Measurements from ENCODE around the gene LRRC4C.

- no peak for TF ChIP-seq SMARCA5 (IDR thresholded peaks at IDR 0.05)
- no peak for TF ChIP-seq NFYA (IDR thresholded peaks at IDR 0.05; ENCODE audit: borderline replicate concordance, low read depth, low read length)
- TF ChIP-seq, protein P1, sequence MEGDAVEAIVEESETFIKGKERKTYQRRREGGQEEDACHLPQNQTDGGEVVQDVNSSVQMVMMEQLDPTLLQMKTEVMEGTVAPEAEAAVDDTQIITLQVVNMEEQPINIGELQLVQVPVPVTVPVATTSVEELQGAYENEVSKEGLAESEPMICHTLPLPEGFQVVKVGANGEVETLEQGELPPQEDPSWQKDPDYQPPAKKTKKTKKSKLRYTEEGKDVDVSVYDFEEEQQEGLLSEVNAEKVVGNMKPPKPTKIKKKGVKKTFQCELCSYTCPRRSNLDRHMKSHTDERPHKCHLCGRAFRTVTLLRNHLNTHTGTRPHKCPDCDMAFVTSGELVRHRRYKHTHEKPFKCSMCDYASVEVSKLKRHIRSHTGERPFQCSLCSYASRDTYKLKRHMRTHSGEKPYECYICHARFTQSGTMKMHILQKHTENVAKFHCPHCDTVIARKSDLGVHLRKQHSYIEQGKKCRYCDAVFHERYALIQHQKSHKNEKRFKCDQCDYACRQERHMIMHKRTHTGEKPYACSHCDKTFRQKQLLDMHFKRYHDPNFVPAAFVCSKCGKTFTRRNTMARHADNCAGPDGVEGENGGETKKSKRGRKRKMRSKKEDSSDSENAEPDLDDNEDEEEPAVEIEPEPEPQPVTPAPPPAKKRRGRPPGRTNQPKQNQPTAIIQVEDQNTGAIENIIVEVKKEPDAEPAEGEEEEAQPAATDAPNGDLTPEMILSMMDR (IDR thresholded peaks at IDR 0.05 in 2 of 3, conservative IDR thresholded peaks at IDR 0.05 in 1 of 3; ENCODE audit: control insufficient read depth in 2 of 3, extremely low read depth in 1 of 3, insufficient read depth in 1 of 3, low read depth in 3 of 3, low read length in 3 of 3): no peak
- no peak for TF ChIP-seq MTA2 (IDR thresholded peaks at IDR 0.05; ENCODE audit: low read depth)
- no peak for TF ChIP-seq PAX5 (IDR thresholded peaks at IDR 0.05; ENCODE audit: borderline replicate concordance, low read depth, low read length)
- TF ChIP-seq, protein P2, sequence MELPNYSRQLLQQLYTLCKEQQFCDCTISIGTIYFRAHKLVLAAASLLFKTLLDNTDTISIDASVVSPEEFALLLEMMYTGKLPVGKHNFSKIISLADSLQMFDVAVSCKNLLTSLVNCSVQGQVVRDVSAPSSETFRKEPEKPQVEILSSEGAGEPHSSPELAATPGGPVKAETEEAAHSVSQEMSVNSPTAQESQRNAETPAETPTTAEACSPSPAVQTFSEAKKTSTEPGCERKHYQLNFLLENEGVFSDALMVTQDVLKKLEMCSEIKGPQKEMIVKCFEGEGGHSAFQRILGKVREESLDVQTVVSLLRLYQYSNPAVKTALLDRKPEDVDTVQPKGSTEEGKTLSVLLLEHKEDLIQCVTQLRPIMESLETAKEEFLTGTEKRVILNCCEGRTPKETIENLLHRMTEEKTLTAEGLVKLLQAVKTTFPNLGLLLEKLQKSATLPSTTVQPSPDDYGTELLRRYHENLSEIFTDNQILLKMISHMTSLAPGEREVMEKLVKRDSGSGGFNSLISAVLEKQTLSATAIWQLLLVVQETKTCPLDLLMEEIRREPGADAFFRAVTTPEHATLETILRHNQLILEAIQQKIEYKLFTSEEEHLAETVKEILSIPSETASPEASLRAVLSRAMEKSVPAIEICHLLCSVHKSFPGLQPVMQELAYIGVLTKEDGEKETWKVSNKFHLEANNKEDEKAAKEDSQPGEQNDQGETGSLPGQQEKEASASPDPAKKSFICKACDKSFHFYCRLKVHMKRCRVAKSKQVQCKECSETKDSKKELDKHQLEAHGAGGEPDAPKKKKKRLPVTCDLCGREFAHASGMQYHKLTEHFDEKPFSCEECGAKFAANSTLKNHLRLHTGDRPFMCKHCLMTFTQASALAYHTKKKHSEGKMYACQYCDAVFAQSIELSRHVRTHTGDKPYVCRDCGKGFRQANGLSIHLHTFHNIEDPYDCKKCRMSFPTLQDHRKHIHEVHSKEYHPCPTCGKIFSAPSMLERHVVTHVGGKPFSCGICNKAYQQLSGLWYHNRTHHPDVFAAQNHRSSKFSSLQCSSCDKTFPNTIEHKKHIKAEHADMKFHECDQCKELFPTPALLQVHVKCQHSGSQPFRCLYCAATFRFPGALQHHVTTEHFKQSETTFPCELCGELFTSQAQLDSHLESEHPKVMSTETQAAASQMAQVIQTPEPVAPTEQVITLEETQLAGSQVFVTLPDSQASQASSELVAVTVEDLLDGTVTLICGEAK (IDR thresholded peaks at IDR 0.05; ENCODE audit: borderline replicate concordance): no peak
- no peak for TF ChIP-seq NR2C2 (IDR thresholded peaks at IDR 0.05; ENCODE audit: borderline replicate concordance, control insufficient read depth, insufficient read length, low read depth)
These were observed 40.0 kb upstream of the LRRC4C start for GRCh38 chr11:41499429-41499828.
